K562 (cell line): ENCODE data around the gene CYP26A1. TPM values are rescaled to one million over a fixed set of nuclear protein-coding genes. Genes with fewer than 3 reads are reported as not detected.

ENCODE experiments used
- ARNT ChIP-seq, 2 experiments: fragments of 450-650 bp; IDR thresholded peaks; 2 replicates each; pipeline ENCODE4 v1.6.1; 2016; ENCODE audit warnings: mild to moderate bottlenecking in 1 of 2
- BCL6 ChIP-seq: fragments of 250-450 bp; sonication (Bioruptor Pico); IDR thresholded peaks from 2 replicates; pipeline ENCODE4 v1.4.0; 2020
- CCAR2 ChIP-seq: fragments of 200-400 bp; formaldehyde crosslinking; IDR thresholded peaks from 2 replicates; pipeline ENCODE4 v1.6.1; 2017; ENCODE audit warnings: mild to moderate bottlenecking, low read depth, low read length
- CCNT2 ChIP-seq: IDR thresholded peaks from 2 replicates; pipeline ENCODE4 v1.6.1; 2011; ENCODE audit warnings: borderline replicate concordance, low read depth, mild to moderate bottlenecking, moderate library complexity, mixed read lengths, low read length; ENCODE audit not compliant: insufficient read length; ENCODE audit errors: extremely low read depth
- CHD1 ChIP-seq: fragments of 200-600 bp; sonication (generic); IDR thresholded peaks from one replicate; pipeline ENCODE4 v1.6.1; 2012; ENCODE audit warnings: mild to moderate bottlenecking, moderate library complexity, low read length, inconsistent platforms
- CREM ChIP-seq: IDR thresholded peaks from 2 replicates; pipeline ENCODE4 v1.6.1; 2014; ENCODE audit warnings: antibody characterized with exemption, low read depth
- FOXJ2 ChIP-seq: fragments of 200-800 bp; sonication (Bioruptor generic); IDR thresholded peaks from 2 replicates; pipeline ENCODE4 v1.6.1; 2016; ENCODE audit warnings: missing genetic modification characterization, missing compliant biosample characterization
- ILK ChIP-seq: fragments of 450-650 bp; IDR thresholded peaks from 2 replicates; pipeline ENCODE4 v1.6.1; 2016; ENCODE audit warnings: missing genetic modification characterization, low read depth, mild to moderate bottlenecking, missing compliant biosample characterization, moderate library complexity, borderline replicate concordance
- JUND ChIP-seq, 2 experiments: IDR thresholded peaks; 2 replicates in 1 of 2; 3 replicates in 1 of 2; pipeline ENCODE4 v1.6.1; 2011; ENCODE audit warnings: borderline replicate concordance in 2 of 2, low read depth in 2 of 2, low read length in 2 of 2, improper control_type of control experiment in 1 of 2, missing biosample characterization in 1 of 2, missing genetic modification characterization in 1 of 2, missing genetic modification reagents in 1 of 2
- TCFL5 ChIP-seq: fragments of 250-450 bp; sonication (Bioruptor Pico); conservative IDR thresholded peaks from 2 replicates; pipeline ENCODE4 v1.6.1; 2021; ENCODE audit warnings: mild to moderate bottlenecking, moderate library complexity, matching md5 sums
- ZNF696 ChIP-seq: fragments of 250-450 bp; sonication (Bioruptor Pico); conservative IDR thresholded peaks from 2 replicates; pipeline ENCODE4 v1.4.0; 2020; ENCODE audit warnings: mild to moderate bottlenecking, moderate library complexity
- polyA plus RNA-seq, 8 experiments: library from polyadenylated mRNA; depleted of rRNA in 4 of 8; stranded (reverse) in 5 of 8; unstranded in 3 of 8; fragments of >200 nt; fragmentation: Nextera tagmentation in 2 of 8; fragmentation: Illumina TruSeq in 1 of 8; extraction: Ambion mirVana in 2 of 8; extraction: Trizol in 1 of 8; gene quantifications; 2 replicates each; pipeline versions ENCODE4 v1.2.1 to v1.2.3, GENCODE V29; 2011 to 2014; ENCODE audit warnings: inconsistent platforms in 1 of 8, missing spikeins in 1 of 8
- total RNA-seq, 7 experiments: library from RNA; depleted of rRNA in 6 of 7; stranded (reverse); fragments of >200 nt in 6 of 7; fragmentation: Illumina TruSeq in 2 of 7; extraction: Trizol in 2 of 7; gene quantifications; 2 replicates each; pipeline versions ENCODE4 v1.2.1 to v1.2.3, GENCODE V29; 2011 to 2021; ENCODE audit warnings: low replicate concordance in 1 of 7
- TF ChIP-seq, protein P1 (sequence below): fragments of 250-450 bp; sonication (Bioruptor Pico); IDR thresholded peaks from 2 replicates; pipeline ENCODE4 v1.5.0; 2022; ENCODE audit warnings: mild to moderate bottlenecking
- TF ChIP-seq, protein P2 (sequence below): sonication (generic); formaldehyde crosslinking; IDR thresholded peaks from 2 replicates; pipeline ENCODE4 v1.8.0; 2022; ENCODE audit warnings: mild to moderate bottlenecking, missing genetic modification reagents
- TF ChIP-seq, protein P3 (sequence below), 2 experiments: IDR thresholded peaks; 2 replicates each; pipeline ENCODE4 v1.6.1; 2012; ENCODE audit warnings: improper control_type of control experiment in 2 of 2, low read depth in 2 of 2, low read length in 2 of 2, borderline replicate concordance in 1 of 2
- TF ChIP-seq, protein P4 (sequence below): sonication (generic); formaldehyde crosslinking; IDR thresholded peaks from 2 replicates; pipeline ENCODE4 v1.8.0; 2023; ENCODE audit warnings: missing genetic modification reagents, mild to moderate bottlenecking, borderline replicate concordance

CYP26A1 gene
- total and polyA plus RNA-seq, 9 of the 15 experiments (the other 6 are each of a cell fraction or from before 2014, with no cell fraction given), result 0.11 to 5.1 (median 1.6) TPM

DNA sequence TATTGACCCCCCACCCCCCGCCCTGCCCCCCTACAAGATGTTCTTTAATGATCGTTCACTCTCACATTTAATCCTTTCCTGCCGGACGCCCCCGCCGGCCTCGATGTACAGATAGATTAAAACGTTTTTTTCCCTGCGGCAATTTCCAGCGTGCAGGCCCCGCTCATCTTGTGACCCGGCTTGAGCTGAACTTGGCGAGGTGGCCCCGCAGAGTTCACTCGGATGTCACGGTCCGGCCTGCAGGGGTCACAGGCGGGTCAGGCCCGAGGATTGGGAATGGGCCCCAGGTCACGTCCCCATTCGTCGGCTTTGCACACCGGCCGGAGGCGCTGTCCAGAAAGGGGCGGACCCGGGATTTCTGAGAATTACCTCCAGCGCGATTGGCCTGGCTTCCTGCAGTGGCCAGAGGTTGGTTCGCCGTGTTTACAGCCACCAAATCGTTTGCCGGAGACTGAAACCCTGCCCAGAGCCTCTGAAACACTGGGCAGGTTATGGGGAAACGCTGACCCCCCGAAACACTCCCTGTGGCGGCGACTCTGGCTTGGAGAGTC lies 1.9 kb upstream of the CYP26A1 start (continued):
- TF ChIP-seq ILK (tag) (no peak), CCAR2 (no peak), TCFL5 (CRISPR knock-in tag) (no peak), FOXJ2 (peak; percentile 71; the same call in 1 of the 2 replicates), JUND (IDR thresholded peaks at IDR 0.05; ENCODE audit: borderline replicate concordance, low read depth, low read length) (peak; percentile 46; the same call in 1 of the 2 replicates), JUND (tag; IDR thresholded peaks at IDR 0.05; ENCODE audit: borderline replicate concordance, low read depth, low read length) (peak; percentile 15; the same call in 1 of the 3 replicates), BCL6 (no peak), CREM (peak; percentile 46; the same call in 1 of the 2 replicates), CHD1 (no peak), ZNF696 (CRISPR knock-in tag) (no peak), ARNT (IDR thresholded peaks at IDR 0.05) (peak in 1 of 2 experiments; percentile 43; a peak in 1 of 4 replicates), CCNT2 (peak; percentile 82)
- TF ChIP-seq, protein P1, sequence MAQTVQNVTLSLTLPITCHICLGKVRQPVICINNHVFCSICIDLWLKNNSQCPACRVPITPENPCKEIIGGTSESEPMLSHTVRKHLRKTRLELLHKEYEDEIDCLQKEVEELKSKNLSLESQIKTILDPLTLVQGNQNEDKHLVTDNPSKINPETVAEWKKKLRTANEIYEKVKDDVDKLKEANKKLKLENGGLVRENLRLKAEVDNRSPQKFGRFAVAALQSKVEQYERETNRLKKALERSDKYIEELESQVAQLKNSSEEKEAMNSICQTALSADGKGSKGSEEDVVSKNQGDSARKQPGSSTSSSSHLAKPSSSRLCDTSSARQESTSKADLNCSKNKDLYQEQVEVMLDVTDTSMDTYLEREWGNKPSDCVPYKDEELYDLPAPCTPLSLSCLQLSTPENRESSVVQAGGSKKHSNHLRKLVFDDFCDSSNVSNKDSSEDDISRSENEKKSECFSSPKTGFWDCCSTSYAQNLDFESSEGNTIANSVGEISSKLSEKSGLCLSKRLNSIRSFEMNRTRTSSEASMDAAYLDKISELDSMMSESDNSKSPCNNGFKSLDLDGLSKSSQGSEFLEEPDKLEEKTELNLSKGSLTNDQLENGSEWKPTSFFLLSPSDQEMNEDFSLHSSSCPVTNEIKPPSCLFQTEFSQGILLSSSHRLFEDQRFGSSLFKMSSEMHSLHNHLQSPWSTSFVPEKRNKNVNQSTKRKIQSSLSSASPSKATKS, result no peak
- TF ChIP-seq, protein P2, sequence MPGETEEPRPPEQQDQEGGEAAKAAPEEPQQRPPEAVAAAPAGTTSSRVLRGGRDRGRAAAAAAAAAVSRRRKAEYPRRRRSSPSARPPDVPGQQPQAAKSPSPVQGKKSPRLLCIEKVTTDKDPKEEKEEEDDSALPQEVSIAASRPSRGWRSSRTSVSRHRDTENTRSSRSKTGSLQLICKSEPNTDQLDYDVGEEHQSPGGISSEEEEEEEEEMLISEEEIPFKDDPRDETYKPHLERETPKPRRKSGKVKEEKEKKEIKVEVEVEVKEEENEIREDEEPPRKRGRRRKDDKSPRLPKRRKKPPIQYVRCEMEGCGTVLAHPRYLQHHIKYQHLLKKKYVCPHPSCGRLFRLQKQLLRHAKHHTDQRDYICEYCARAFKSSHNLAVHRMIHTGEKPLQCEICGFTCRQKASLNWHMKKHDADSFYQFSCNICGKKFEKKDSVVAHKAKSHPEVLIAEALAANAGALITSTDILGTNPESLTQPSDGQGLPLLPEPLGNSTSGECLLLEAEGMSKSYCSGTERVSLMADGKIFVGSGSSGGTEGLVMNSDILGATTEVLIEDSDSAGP (CRISPR knock-in tag), result no peak
- TF ChIP-seq, protein P3, sequence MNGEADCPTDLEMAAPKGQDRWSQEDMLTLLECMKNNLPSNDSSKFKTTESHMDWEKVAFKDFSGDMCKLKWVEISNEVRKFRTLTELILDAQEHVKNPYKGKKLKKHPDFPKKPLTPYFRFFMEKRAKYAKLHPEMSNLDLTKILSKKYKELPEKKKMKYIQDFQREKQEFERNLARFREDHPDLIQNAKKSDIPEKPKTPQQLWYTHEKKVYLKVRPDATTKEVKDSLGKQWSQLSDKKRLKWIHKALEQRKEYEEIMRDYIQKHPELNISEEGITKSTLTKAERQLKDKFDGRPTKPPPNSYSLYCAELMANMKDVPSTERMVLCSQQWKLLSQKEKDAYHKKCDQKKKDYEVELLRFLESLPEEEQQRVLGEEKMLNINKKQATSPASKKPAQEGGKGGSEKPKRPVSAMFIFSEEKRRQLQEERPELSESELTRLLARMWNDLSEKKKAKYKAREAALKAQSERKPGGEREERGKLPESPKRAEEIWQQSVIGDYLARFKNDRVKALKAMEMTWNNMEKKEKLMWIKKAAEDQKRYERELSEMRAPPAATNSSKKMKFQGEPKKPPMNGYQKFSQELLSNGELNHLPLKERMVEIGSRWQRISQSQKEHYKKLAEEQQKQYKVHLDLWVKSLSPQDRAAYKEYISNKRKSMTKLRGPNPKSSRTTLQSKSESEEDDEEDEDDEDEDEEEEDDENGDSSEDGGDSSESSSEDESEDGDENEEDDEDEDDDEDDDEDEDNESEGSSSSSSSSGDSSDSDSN (IDR thresholded peaks at IDR 0.05; ENCODE audit: borderline replicate concordance in 1 of 2, low read depth in 2 of 2, low read length in 2 of 2), result no peak
- TF ChIP-seq, protein P4, sequence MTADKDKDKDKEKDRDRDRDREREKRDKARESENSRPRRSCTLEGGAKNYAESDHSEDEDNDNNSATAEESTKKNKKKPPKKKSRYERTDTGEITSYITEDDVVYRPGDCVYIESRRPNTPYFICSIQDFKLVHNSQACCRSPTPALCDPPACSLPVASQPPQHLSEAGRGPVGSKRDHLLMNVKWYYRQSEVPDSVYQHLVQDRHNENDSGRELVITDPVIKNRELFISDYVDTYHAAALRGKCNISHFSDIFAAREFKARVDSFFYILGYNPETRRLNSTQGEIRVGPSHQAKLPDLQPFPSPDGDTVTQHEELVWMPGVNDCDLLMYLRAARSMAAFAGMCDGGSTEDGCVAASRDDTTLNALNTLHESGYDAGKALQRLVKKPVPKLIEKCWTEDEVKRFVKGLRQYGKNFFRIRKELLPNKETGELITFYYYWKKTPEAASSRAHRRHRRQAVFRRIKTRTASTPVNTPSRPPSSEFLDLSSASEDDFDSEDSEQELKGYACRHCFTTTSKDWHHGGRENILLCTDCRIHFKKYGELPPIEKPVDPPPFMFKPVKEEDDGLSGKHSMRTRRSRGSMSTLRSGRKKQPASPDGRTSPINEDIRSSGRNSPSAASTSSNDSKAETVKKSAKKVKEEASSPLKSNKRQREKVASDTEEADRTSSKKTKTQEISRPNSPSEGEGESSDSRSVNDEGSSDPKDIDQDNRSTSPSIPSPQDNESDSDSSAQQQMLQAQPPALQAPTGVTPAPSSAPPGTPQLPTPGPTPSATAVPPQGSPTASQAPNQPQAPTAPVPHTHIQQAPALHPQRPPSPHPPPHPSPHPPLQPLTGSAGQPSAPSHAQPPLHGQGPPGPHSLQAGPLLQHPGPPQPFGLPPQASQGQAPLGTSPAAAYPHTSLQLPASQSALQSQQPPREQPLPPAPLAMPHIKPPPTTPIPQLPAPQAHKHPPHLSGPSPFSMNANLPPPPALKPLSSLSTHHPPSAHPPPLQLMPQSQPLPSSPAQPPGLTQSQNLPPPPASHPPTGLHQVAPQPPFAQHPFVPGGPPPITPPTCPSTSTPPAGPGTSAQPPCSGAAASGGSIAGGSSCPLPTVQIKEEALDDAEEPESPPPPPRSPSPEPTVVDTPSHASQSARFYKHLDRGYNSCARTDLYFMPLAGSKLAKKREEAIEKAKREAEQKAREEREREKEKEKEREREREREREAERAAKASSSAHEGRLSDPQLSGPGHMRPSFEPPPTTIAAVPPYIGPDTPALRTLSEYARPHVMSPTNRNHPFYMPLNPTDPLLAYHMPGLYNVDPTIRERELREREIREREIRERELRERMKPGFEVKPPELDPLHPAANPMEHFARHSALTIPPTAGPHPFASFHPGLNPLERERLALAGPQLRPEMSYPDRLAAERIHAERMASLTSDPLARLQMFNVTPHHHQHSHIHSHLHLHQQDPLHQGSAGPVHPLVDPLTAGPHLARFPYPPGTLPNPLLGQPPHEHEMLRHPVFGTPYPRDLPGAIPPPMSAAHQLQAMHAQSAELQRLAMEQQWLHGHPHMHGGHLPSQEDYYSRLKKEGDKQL (CRISPR knock-in tag), result no peak
